Lower leg skin (tissue), 4 donors: Measurements from ENCODE around the gene DEPDC7. TPM values are rescaled to one million over a fixed set of nuclear protein-coding genes. Genes with fewer than 3 reads are reported as not detected.

Experiments
- DNase-seq, 2 donors: peaks; one replicate each; pipeline ENCODE4 v3.0.0-alpha.2; 2019; ENCODE audit warnings: low spot score in 2 of 2
- H3K4me3 ChIP-seq: fragments of 200-600 bp; sonication (generic); 2 replicates; pipeline ENCODE4 v1.5.1; 2017; ENCODE audit warnings: mild to moderate bottlenecking, low read depth; ENCODE audit not compliant: poor library complexity, severe bottlenecking
- CTCF ChIP-seq, 3 donors: fragments of 450-650 bp; IDR thresholded peaks; one replicate each; pipeline ENCODE4 v1.5.1; 2016; ENCODE audit warnings: antibody characterized with exemption in 3 of 3, mild to moderate bottlenecking in 3 of 3, moderate library complexity in 2 of 3
- POLR2A ChIP-seq, 2 donors: fragments of 450-650 bp; IDR thresholded peaks; one replicate each; pipeline ENCODE4 v1.6.1; 2016 to 2017; ENCODE audit warnings: antibody characterized with exemption in 2 of 2, mild to moderate bottlenecking in 1 of 2, moderate library complexity in 1 of 2
- WGBS, 2 donors: methylation state at CpG; one replicate each; pipeline ENCODE4 v1.1.5; 2018; 5-methylcytosine and 5-hydroxymethylcytosine counted together
- intact Hi-C: fragments of 100-400 bp; cut with DNase I; formaldehyde crosslinking; loops from one replicate; pipeline ENCODE4 v1.15.0; 2023; ENCODE audit warnings: low total_unique reads
- total RNA-seq, 4 donors: library from RNA; depleted of rRNA; stranded (reverse); fragments of >200 nt; gene quantifications; one replicate each; pipeline ENCODE4 v1.1.0, GENCODE V29; 2016

The DEPDC7 gene
- total RNA-seq, 4 donors from 2014 or later = 2.7 to 5.3 (median 4.0) TPM

GRCh38 chr11:32985600-32985999, 30.1 kb upstream of the DEPDC7 start:
- no peak for DNase-seq
- intact Hi-C loops = no loop called here
- TF ChIP-seq CTCF (IDR thresholded peaks at IDR 0.05) (no peak), POLR2A (IDR thresholded peaks at IDR 0.05) (no peak)
- H3K4me3 ChIP-seq = no peak overlapping the region
- WGBS, 2 donors = 93 to 95% methylated on average over 5 of the region's 5 CpGs

- intact Hi-C loops = no loop called here
- no peak for DNase-seq
- TF ChIP-seq CTCF (IDR thresholded peaks at IDR 0.05) = no peak
- 70 to 88% methylated on average over 8 of the region's 8 CpGs for WGBS, 2 donors
- H3K4me3 ChIP-seq = no peak overlapping the region
Observed at GRCh38 chr11:32987851-32988250, 27.8 kb upstream of the DEPDC7 start.

- 0% methylated on average over 1 of the region's 1 CpG for WGBS, 2 donors
- intact Hi-C loops = no loop called here
- no peak overlapping the region for H3K4me3 ChIP-seq
- TF ChIP-seq CTCF (IDR thresholded peaks at IDR 0.05) = no peak
- no peak for TF ChIP-seq POLR2A (IDR thresholded peaks at IDR 0.05)
- DNase-seq = no peak
Observed at GRCh38 chr11:32990481-32990880, 25.2 kb upstream of the DEPDC7 start.

- no peak for DNase-seq
Observed at GRCh38 chr11:32991427-32991826, 24.3 kb upstream of the DEPDC7 start.

GRCh38 chr11:32991898-32992297, 23.8 kb upstream of the DEPDC7 start:
- intact Hi-C loops = no loop called here
- H3K4me3 ChIP-seq = no peak overlapping the region
- TF ChIP-seq POLR2A (IDR thresholded peaks at IDR 0.05) (no peak), CTCF (IDR thresholded peaks at IDR 0.05) (no peak)
- no peak for DNase-seq

More at GRCh38 chr11:32991427-32991826, 24.3 kb upstream of the DEPDC7 start:
- H3K4me3 ChIP-seq = no peak overlapping the region
- no peak for TF ChIP-seq POLR2A (IDR thresholded peaks at IDR 0.05)
- no peak for TF ChIP-seq CTCF (IDR thresholded peaks at IDR 0.05)
- 86 to 98% methylated on average over 3 of the region's 3 CpGs for WGBS, 2 donors
- intact Hi-C loops = no loop called here

GRCh38 chr11:33000181-33000580, 15.5 kb upstream of the DEPDC7 start:
- DNase-seq = no peak
- intact Hi-C loops = no loop called here
- TF ChIP-seq POLR2A (IDR thresholded peaks at IDR 0.05) (no peak), CTCF (IDR thresholded peaks at IDR 0.05) (no peak)
- no peak overlapping the region for H3K4me3 ChIP-seq
